ENCODE measurements around the gene SMTNL2. TPM values are rescaled to one million over a fixed set of nuclear protein-coding genes. Genes with fewer than 3 reads are reported as not detected.
A peak's percentile ranks its signal among the peaks of the same experiment; 100 is the strongest.
"Not testable (repeated sequence)": the region's sequence is repeated elsewhere in the genome, so short reads cannot be mapped to it uniquely, and the experiment has no call there.

SMTNL2 gene
- total RNA-seq, 1 donor from 2014 or later = 8.6 TPM

DNA sequence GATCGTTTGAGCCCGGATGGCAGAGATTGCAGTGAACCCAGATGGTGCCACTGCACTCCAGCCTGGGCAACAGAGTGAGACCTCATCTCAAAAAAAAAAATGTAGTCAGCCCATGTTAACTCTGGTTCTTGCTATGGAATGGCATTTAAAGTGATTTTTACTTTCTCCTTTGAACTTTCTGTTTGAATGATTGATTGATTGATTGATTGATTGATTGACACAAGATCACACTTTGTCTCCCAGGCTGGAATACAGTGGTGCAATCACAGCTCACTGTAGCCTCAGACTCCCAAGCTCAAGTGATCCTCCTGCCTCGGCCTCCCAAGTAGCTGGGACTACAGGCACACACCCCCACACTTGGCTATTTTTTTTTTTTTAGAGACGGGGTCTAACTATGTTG is 17.0 kb downstream of the SMTNL2 start:
- Mint-ChIP-seq H3K4me1 (ENCODE audit: low read depth) (peaks cover 19% of the 10 kb centered on the region), H3K4me3 (ENCODE audit: low read depth) (no peak overlapping the region), H3K36me3 (ENCODE audit: insufficient read depth) (peaks cover 3% of the 10 kb centered on the region), H3K9me3 (ENCODE audit: low read depth) (no peaks in the 10 kb centered on the region), H3K27me3 (peaks cover 18% of the 10 kb centered on the region), H3K27ac (no peak overlapping the region)
- no peak for DNase-seq (ENCODE audit: low spot score, unreplicated experiment)
- TF ChIP-seq, protein P1, sequence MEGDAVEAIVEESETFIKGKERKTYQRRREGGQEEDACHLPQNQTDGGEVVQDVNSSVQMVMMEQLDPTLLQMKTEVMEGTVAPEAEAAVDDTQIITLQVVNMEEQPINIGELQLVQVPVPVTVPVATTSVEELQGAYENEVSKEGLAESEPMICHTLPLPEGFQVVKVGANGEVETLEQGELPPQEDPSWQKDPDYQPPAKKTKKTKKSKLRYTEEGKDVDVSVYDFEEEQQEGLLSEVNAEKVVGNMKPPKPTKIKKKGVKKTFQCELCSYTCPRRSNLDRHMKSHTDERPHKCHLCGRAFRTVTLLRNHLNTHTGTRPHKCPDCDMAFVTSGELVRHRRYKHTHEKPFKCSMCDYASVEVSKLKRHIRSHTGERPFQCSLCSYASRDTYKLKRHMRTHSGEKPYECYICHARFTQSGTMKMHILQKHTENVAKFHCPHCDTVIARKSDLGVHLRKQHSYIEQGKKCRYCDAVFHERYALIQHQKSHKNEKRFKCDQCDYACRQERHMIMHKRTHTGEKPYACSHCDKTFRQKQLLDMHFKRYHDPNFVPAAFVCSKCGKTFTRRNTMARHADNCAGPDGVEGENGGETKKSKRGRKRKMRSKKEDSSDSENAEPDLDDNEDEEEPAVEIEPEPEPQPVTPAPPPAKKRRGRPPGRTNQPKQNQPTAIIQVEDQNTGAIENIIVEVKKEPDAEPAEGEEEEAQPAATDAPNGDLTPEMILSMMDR (IDR thresholded peaks at IDR 0.05; ENCODE audit: unreplicated experiment) = no peak

DNA sequence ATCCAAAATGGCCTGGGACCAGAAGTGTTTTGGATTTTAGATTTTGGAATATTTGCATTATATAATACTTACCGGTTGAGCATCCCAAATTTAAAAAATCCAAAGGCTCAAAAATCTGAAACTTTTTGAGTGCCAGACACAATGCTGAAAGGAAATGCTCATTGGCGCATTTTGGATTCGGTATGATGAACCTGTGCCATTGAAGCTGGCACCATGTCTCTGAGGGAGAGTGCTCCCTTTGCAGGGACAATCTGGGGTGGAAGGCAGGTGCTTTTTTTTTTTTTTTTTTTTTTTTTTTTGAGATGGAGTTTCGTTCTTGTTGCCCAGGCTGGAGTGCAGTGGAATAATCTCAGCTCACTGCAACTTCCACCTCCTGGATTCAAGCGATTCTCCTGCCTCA is 17.7 kb downstream of the SMTNL2 start:
- DNase-seq (ENCODE audit: low spot score, unreplicated experiment) = no peak
- H3K4me3 Mint-ChIP-seq (ENCODE audit: low read depth) = no peak overlapping the region
- peaks cover 3% of the 10 kb centered on the region for H3K36me3 Mint-ChIP-seq (ENCODE audit: insufficient read depth)
- no peak overlapping the region for H3K27ac Mint-ChIP-seq
- H3K4me1 Mint-ChIP-seq (ENCODE audit: low read depth) = peaks cover 19% of the 10 kb centered on the region
- TF ChIP-seq, protein P1 (IDR thresholded peaks at IDR 0.05; ENCODE audit: unreplicated experiment) = no peak
- H3K9me3 Mint-ChIP-seq (ENCODE audit: low read depth) = no peaks in the 10 kb centered on the region
- peaks cover 18% of the 10 kb centered on the region for H3K27me3 Mint-ChIP-seq

DNA sequence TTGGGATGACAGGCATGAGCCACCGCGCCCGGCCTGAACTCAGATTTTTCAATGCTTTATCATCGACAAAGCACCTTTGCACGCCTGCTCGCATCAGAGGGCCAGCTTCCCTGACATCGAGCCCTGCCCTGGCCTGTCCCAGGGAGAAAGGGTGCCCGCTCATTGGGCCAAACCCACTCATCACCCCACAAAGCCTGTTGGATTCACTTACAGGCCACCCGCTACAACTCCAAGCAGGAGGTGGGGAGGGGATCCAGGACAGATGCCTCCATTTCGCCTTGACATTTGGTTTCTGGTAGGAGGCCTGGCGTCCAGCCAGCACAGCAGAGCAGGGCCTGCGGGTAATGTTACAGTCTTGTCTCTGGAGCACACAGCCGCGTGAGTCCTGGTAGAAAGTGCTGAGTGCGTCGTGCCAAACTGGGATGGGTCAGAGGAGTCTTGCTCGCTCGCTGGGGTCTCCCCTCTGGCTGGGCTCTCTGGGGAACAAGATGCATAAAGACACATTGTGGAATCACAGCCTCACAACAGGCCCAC is 19.8 kb downstream of the SMTNL2 start:
- no peak for DNase-seq (ENCODE audit: low spot score, unreplicated experiment)
- H3K36me3 Mint-ChIP-seq (ENCODE audit: insufficient read depth) = peaks cover 1% of the 10 kb centered on the region
- peaks cover 9% of the 10 kb centered on the region for H3K27me3 Mint-ChIP-seq
- peaks cover 26% of the 10 kb centered on the region for H3K4me1 Mint-ChIP-seq (ENCODE audit: low read depth)
- TF ChIP-seq, protein P1 (IDR thresholded peaks at IDR 0.05; ENCODE audit: unreplicated experiment) = no peak
- H3K4me3 Mint-ChIP-seq (ENCODE audit: low read depth) = no peak overlapping the region
- no peaks in the 10 kb centered on the region for H3K9me3 Mint-ChIP-seq (ENCODE audit: low read depth)
- no peak overlapping the region for H3K27ac Mint-ChIP-seq

DNA sequence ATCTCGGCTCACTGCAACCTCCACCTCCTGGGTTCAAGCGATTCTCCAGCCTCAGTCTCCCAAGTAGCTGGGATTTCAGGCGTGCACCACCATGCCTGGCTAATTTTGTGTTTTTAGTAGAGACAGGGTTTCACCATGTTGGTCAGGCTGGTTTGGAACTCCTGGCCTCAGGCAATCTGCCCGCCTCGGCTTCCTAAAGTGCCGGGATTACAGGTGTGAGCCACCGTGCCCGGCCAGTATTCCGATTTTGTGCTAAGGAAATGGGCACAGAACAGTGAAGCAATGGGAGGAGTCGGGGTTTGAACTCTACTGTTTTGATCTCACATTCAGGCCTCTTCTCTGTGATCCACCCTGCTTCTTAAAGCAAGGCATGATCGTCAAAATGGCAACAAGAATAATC is 20.4 kb downstream of the SMTNL2 start:
- Mint-ChIP-seq H3K4me1 (ENCODE audit: low read depth) (peaks cover 29% of the 10 kb centered on the region), H3K27me3 (peaks cover 11% of the 10 kb centered on the region)
- H3K4me3 Mint-ChIP-seq (ENCODE audit: low read depth); DNase-seq (ENCODE audit: low spot score, unreplicated experiment); H3K27ac Mint-ChIP-seq; H3K36me3 Mint-ChIP-seq (ENCODE audit: insufficient read depth); H3K9me3 Mint-ChIP-seq (ENCODE audit: low read depth): not testable (repeated sequence)

DNA sequence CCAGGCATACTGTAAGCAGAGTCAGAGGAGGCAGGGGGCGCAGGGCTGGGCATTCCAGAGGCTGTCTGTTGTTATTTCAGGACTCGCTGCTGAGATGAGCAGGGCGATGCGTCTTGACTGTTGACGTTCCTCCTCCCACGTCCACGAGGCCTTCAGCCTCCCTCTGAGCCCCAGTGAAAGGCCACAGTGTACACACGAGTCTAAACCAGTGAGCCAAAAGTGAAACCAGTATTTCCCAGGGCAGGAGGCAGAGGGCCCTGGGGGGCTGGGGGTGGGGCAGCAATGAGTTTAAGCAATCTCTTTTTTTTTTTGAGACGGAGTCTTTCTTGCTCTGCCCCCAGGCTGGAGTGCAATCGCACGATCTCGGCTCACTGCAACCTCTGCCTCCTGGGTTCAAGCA is 21.5 kb downstream of the SMTNL2 start:
- DNase-seq (ENCODE audit: low spot score, unreplicated experiment) = no peak
- TF ChIP-seq, protein P1 (IDR thresholded peaks at IDR 0.05; ENCODE audit: unreplicated experiment) = no peak
- H3K9me3 Mint-ChIP-seq (ENCODE audit: low read depth) = no peaks in the 10 kb centered on the region
- peaks cover under 1% of the 10 kb centered on the region for H3K36me3 Mint-ChIP-seq (ENCODE audit: insufficient read depth)
- peaks cover 26% of the 10 kb centered on the region for H3K4me1 Mint-ChIP-seq (ENCODE audit: low read depth)
- no peak overlapping the region for H3K4me3 Mint-ChIP-seq (ENCODE audit: low read depth)
- H3K27ac Mint-ChIP-seq = no peak overlapping the region
- peaks cover 6% of the 10 kb centered on the region for H3K27me3 Mint-ChIP-seq

DNA sequence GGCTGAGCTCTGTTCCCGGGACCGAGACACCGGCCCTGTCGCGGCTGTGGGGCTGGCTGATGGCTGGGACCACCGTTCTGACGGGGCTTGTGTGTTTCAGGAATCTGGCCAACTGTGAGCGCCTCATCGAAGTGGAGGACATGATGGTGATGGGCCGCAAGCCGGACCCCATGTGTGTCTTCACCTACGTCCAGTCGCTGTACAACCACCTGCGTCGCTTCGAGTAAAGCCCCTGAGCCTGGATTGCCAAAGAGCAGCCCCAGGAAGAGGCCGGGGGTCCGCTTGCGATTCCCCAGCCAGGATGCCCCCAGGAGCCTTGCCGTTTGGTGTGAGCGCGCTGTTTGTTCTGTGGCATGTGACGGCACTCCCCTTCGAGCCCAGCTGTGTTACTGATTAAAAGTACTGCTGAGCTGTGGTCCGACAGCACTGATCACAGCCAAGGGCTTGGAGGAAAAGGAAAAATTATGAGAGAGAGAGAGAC is 23.0 kb downstream of the SMTNL2 start:
- Mint-ChIP-seq H3K4me3 (ENCODE audit: low read depth) (no peak overlapping the region), H3K27me3 (peaks cover 6% of the 10 kb centered on the region), H3K36me3 (ENCODE audit: insufficient read depth) (no peaks in the 10 kb centered on the region), H3K27ac (peak overlapping the region; percentile 91), H3K4me1 (ENCODE audit: low read depth) (peaks cover 28% of the 10 kb centered on the region), H3K9me3 (ENCODE audit: low read depth) (no peaks in the 10 kb centered on the region)
- TF ChIP-seq, protein P1 (IDR thresholded peaks at IDR 0.05; ENCODE audit: unreplicated experiment) = no peak
- DNase-seq (ENCODE audit: low spot score, unreplicated experiment) = no peak
